ENCODE data around the gene CAMTA1.

Gene CAMTA1

DNA sequence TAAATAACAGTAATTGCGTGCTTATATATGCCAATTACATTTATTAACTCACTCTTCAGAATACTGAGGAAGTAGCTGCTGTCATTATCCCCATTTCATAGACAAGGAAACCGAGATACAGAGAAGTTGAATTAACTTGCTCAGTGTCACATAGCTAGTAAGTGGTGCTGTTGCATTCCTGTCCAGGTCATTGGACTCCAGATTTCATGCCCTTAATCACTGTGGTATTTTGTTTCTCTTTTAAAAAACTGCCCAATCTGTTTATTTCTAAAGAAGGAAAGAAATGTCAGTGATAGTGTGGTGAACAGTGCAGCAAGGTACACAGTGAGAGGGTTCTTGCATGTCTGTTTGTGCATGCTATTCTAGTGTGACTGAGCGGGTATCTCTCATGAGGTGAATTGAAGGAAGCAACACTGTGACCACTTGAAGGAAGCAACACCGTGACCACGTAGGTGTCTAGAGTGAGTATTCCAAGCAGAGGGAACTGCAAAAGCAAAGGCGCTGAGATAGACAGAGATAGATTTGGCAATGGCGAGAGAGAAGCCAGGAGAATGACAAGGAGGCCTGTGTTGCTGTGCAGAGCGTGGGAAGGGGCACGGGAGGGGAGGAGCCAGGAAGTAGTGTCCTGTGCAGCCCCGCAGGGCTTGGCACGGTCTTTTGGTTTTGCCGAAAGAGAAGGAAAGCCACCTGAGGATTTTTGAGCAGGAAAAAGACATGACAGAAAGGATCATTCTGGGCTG, 95.9 kb downstream of the CAMTA1 start:
- Histone ChIP-seq H3K9ac (ENCODE audit: low read depth, low read length) (no peak overlapping the region), H3K4me3 (ENCODE audit: low read depth in 1 of 2, low read length in 2 of 2) (no peak overlapping the region), H3K27ac (ENCODE audit: low read length) (no peak overlapping the region), H3K79me2 (ENCODE audit: insufficient read depth, low read length) (no peaks in the 10 kb centered on the region), H3K27me3 (ENCODE audit: insufficient read depth, low read length, poor library complexity) (no peaks in the 10 kb centered on the region), H3K4me2 (ENCODE audit: insufficient read depth, low read length) (no peak overlapping the region), H2AFZ (ENCODE audit: low read depth, low read length) (no peak overlapping the region), H3K9me3 (ENCODE audit: insufficient read depth, low read length, severe bottlenecking) (no peaks in the 10 kb centered on the region), H3K4me1 (ENCODE audit: insufficient read depth, low read length) (no peaks in the 10 kb centered on the region), H3K36me3 (ENCODE audit: insufficient read depth, low read length) (peaks cover 6% of the 10 kb centered on the region; the same call in 1 of the 2 replicates), H4K20me1 (ENCODE audit: insufficient read depth, low read length) (peaks cover 6% of the 10 kb centered on the region; the same call in 1 of the 2 replicates)
- ATAC-seq (ENCODE audit: insufficient read depth, low read depth): no peak
- no peak for TF ChIP-seq EZH2 (IDR thresholded peaks at IDR 0.05; ENCODE audit: borderline replicate concordance, low read depth, low read length, severe bottlenecking)
- DNase-seq: no peak

DNA sequence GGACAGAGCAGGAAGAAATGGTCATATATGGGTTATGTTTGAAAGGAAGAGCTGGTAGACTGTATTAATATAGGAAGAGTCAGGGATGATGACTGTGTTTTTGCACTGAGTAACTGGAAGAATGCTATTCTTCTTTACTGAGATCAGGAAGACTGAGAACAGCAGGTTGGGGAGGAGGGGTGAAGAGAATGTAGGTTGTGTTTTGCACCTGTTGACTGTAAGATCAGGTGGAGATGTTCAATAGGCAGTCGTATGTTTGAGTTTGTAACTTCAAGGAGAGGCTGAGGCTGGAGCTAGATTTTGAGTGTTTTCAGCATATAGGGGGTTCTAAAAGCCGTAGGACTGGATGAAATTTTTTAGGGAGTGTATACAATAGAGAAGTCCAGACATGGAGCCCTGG, 97.2 kb downstream of the CAMTA1 start:
- H3K4me2 ChIP-seq (ENCODE audit: insufficient read depth, low read length): no peak overlapping the region
- ATAC-seq (ENCODE audit: insufficient read depth, low read depth) (no peak), DNase-seq (no peak)
- H3K27me3 ChIP-seq (ENCODE audit: insufficient read depth, low read length, poor library complexity): no peaks in the 10 kb centered on the region
- TF ChIP-seq EZH2 (IDR thresholded peaks at IDR 0.05; ENCODE audit: borderline replicate concordance, low read depth, low read length, severe bottlenecking): no peak
- TF ChIP-seq, protein P1, sequence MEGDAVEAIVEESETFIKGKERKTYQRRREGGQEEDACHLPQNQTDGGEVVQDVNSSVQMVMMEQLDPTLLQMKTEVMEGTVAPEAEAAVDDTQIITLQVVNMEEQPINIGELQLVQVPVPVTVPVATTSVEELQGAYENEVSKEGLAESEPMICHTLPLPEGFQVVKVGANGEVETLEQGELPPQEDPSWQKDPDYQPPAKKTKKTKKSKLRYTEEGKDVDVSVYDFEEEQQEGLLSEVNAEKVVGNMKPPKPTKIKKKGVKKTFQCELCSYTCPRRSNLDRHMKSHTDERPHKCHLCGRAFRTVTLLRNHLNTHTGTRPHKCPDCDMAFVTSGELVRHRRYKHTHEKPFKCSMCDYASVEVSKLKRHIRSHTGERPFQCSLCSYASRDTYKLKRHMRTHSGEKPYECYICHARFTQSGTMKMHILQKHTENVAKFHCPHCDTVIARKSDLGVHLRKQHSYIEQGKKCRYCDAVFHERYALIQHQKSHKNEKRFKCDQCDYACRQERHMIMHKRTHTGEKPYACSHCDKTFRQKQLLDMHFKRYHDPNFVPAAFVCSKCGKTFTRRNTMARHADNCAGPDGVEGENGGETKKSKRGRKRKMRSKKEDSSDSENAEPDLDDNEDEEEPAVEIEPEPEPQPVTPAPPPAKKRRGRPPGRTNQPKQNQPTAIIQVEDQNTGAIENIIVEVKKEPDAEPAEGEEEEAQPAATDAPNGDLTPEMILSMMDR (IDR thresholded peaks at IDR 0.05; ENCODE audit: borderline replicate concordance, extremely low read depth, low read length, poor library complexity, severe bottlenecking): no peak
- no peaks in the 10 kb centered on the region for H3K79me2 ChIP-seq (ENCODE audit: insufficient read depth, low read length)
- H2AFZ ChIP-seq (ENCODE audit: low read depth, low read length): no peak overlapping the region
- no peak overlapping the region for H3K4me3 ChIP-seq (ENCODE audit: low read depth in 1 of 2, low read length in 2 of 2)
- no peaks in the 10 kb centered on the region for H3K9me3 ChIP-seq (ENCODE audit: insufficient read depth, low read length, severe bottlenecking)
- no peak overlapping the region for H3K27ac ChIP-seq (ENCODE audit: low read length)
- H3K36me3 ChIP-seq (ENCODE audit: insufficient read depth, low read length): 0 out of 2 replicates have a peak, but pooled peaks cover 11% of the 10 kb centered on the region
- no peak overlapping the region for H3K9ac ChIP-seq (ENCODE audit: low read depth, low read length)
- peaks cover 10% of the 10 kb centered on the region; the same call in 1 of the 2 replicates for H4K20me1 ChIP-seq (ENCODE audit: insufficient read depth, low read length)
- no peaks in the 10 kb centered on the region for H3K4me1 ChIP-seq (ENCODE audit: insufficient read depth, low read length)

DNA sequence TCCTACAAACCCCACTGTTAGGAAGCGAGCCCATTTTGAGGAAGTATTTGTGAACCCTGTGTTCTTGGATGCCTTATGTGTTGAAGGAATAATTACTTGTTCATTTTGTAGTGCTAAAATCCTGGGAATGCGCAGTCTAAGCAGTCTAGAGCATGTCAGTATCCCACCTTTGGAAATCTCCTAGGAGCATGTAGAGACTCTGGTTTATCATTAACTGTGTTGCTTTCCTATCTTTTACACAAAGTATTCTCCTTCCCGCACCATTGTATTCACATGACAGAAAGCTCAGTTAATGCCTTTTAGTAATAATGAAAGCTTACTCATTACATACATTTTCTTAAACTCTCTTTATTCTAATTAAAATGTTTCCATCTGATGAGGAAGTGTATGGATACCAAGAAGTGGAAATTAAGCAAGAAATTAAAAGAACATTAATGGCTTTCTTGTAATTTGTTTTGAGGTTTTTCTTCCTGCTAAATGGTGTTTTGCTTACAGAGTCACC, 99.4 kb downstream of the CAMTA1 start:
- Histone ChIP-seq H2AFZ (ENCODE audit: low read depth, low read length) (no peak overlapping the region), H3K36me3 (ENCODE audit: insufficient read depth, low read length) (0 out of 2 replicates have a peak, but pooled peaks cover 13% of the 10 kb centered on the region), H3K4me1 (ENCODE audit: insufficient read depth, low read length) (no peaks in the 10 kb centered on the region), H3K4me3 (ENCODE audit: low read depth in 1 of 2, low read length in 2 of 2) (no peak overlapping the region), H4K20me1 (ENCODE audit: insufficient read depth, low read length) (peaks cover 10% of the 10 kb centered on the region; the same call in 1 of the 2 replicates), H3K9ac (ENCODE audit: low read depth, low read length) (no peak overlapping the region), H3K9me3 (ENCODE audit: insufficient read depth, low read length, severe bottlenecking) (no peaks in the 10 kb centered on the region), H3K27me3 (ENCODE audit: insufficient read depth, low read length, poor library complexity) (no peaks in the 10 kb centered on the region), H3K4me2 (ENCODE audit: insufficient read depth, low read length) (no peak overlapping the region), H3K27ac (ENCODE audit: low read length) (no peak overlapping the region), H3K79me2 (ENCODE audit: insufficient read depth, low read length) (no peaks in the 10 kb centered on the region)
- DNase-seq (no peak), ATAC-seq (ENCODE audit: insufficient read depth, low read depth) (no peak)
- no peak for TF ChIP-seq EZH2 (IDR thresholded peaks at IDR 0.05; ENCODE audit: borderline replicate concordance, low read depth, low read length, severe bottlenecking)
- TF ChIP-seq, protein P1 (IDR thresholded peaks at IDR 0.05; ENCODE audit: borderline replicate concordance, extremely low read depth, low read length, poor library complexity, severe bottlenecking): no peak

DNA sequence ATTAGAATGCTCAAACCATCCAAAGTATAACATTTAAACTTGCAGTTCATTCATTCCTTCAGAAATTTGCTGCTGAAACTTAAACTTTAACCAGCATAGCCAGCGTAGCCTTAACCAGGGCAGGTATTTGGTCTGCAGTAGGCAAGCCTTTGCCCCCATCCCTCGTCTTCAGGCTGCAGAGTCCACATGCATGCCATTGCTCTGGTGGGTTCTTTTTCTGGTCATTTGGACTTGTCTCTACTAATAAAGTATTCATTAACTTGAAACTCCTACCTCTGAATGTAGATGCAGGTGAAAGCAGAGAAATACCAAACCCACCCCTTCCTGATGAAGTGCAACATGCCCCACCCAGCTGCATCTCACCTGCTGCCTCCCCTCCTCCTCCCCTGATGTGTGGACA, 100.2 kb downstream of the CAMTA1 start:
- H3K9ac ChIP-seq (ENCODE audit: low read depth, low read length): no peak overlapping the region
- H3K4me2 ChIP-seq (ENCODE audit: insufficient read depth, low read length): no peak overlapping the region
- H3K27me3 ChIP-seq (ENCODE audit: insufficient read depth, low read length, poor library complexity): no peaks in the 10 kb centered on the region
- H2AFZ ChIP-seq (ENCODE audit: low read depth, low read length): no peak overlapping the region
- no peaks in the 10 kb centered on the region for H3K79me2 ChIP-seq (ENCODE audit: insufficient read depth, low read length)
- H3K27ac ChIP-seq (ENCODE audit: low read length): no peak overlapping the region
- no peak overlapping the region for H3K4me3 ChIP-seq (ENCODE audit: low read depth in 1 of 2, low read length in 2 of 2)
- no peaks in the 10 kb centered on the region for H3K4me1 ChIP-seq (ENCODE audit: insufficient read depth, low read length)
- DNase-seq (no peak), ATAC-seq (ENCODE audit: insufficient read depth, low read depth) (no peak)
- 0 out of 2 replicates have a peak, but pooled peaks cover 13% of the 10 kb centered on the region for H3K36me3 ChIP-seq (ENCODE audit: insufficient read depth, low read length)
- H3K9me3 ChIP-seq (ENCODE audit: insufficient read depth, low read length, severe bottlenecking): no peaks in the 10 kb centered on the region
- H4K20me1 ChIP-seq (ENCODE audit: insufficient read depth, low read length): peaks cover 13% of the 10 kb centered on the region; the same call in 1 of the 2 replicates
- TF ChIP-seq, protein P1 (IDR thresholded peaks at IDR 0.05; ENCODE audit: borderline replicate concordance, extremely low read depth, low read length, poor library complexity, severe bottlenecking): no peak
- no peak for TF ChIP-seq EZH2 (IDR thresholded peaks at IDR 0.05; ENCODE audit: borderline replicate concordance, low read depth, low read length, severe bottlenecking)

All from DND-41 (cell line).